Measurements from ENCODE around the gene EFCAB6. TPM values are rescaled to one million over a fixed set of nuclear protein-coding genes. Genes with fewer than 3 reads are reported as not detected.

The EFCAB6 gene
- total and polyA plus RNA-seq, 10 of the 15 experiments (the other 5 are each of a cell fraction or from before 2014, with no cell fraction given) = 0.05 to 0.42 (median 0.19) TPM

GRCh38 chr22:43531651-43532050 lies 280.5 kb downstream of the EFCAB6 start (continued):
- no peak for TF ChIP-seq REST (IDR thresholded peaks at IDR 0.05; ENCODE audit: low read depth, low read length)
- TF ChIP-seq ZBTB40 (IDR thresholded peaks at IDR 0.05; ENCODE audit: borderline replicate concordance) = no peak

- in situ Hi-C loops (cut with MboI) (no loop called here), intact Hi-C loops (cut with micrococcal nuclease; ENCODE audit: unreplicated experiment) (no loop called here)
- no TSS peak for BruUV-seq (replicated peaks)
- H2AFZ ChIP-seq (ENCODE audit: control insufficient read depth, low read depth, low read length) = no peak overlapping the region
- TF ChIP-seq IKZF2 (IDR thresholded peaks at IDR 0.05) (no peak), EGR1 (IDR thresholded peaks at IDR 0.05; ENCODE audit: borderline replicate concordance in 1 of 2, low read depth in 2 of 2, low read length in 2 of 2) (no peak)
- CTCF ChIA-PET = no interaction called here
- no peaks in the 10 kb centered on the region for H3K36me3 ChIP-seq (ENCODE audit: control insufficient read depth in 2 of 2, insufficient read depth in 2 of 2, low read length in 1 of 2)
- DNase-seq (ENCODE audit: low read depth, low spot score) (no peak), ATAC-seq (no peak), FAIRE-seq (no peak)
- POLR2A ChIA-PET = no interaction called here
- 38% methylated on average over 31 of the region's 34 CpGs for WGBS (ENCODE audit: insufficient coverage, insufficient replicate concordance, low lambda C conversion rate, missing lambda C conversion rate)
- SMC1A ChIA-PET (ENCODE audit: uncharacterized antibody, unreplicated experiment) = no interaction called here
- no peaks in the 10 kb centered on the region; a peak in 1 of 4 replicates for H3K27me3 ChIP-seq (replicated peaks in 1 of 2; ENCODE audit: control insufficient read depth in 2 of 2, insufficient read depth in 2 of 2, low read length in 1 of 2)
- no peak overlapping the region for H3K9ac ChIP-seq (ENCODE audit: control insufficient read depth, insufficient read depth, low read length)
- no peaks in the 10 kb centered on the region for H3K79me2 ChIP-seq (ENCODE audit: control insufficient read depth, insufficient read depth, low read length)
- H3K4me2 ChIP-seq (ENCODE audit: control insufficient read depth, insufficient read depth) = no peak overlapping the region
- H3K4me3 ChIP-seq = no peak overlapping the region
- H4K20me1 ChIP-seq (ENCODE audit: control insufficient read depth, insufficient read depth) = no peaks in the 10 kb centered on the region
- no peaks in the 10 kb centered on the region for H3K4me1 ChIP-seq (ENCODE audit: control insufficient read depth, insufficient read depth, low read length)
- no peak overlapping the region for H3K27ac ChIP-seq (ENCODE audit: control insufficient read depth, insufficient read depth)
- no peaks in the 10 kb centered on the region for H3K9me3 ChIP-seq (replicated peaks; ENCODE audit: control insufficient read depth, insufficient read depth, low read length)
- RAD21 ChIA-PET (ENCODE audit: unreplicated experiment) = no interaction called here
These were observed 281.5 kb downstream of the EFCAB6 start for GRCh38 chr22:43530349-43531201.

Measured in GM12878 (cell line).